HG03025 (cell line): ENCODE data around the gene ERCC3.
"Not testable (repeated sequence)": the region's sequence is repeated elsewhere in the genome, so short reads cannot be mapped to it uniquely, and the experiment has no call there.

Experiments used
- ATAC-seq: cut with Tn5 transposase; IDR thresholded peaks from one replicate; pipeline ENCODE4 v1.9.1; 2021; ENCODE audit warnings: mild to moderate bottlenecking, moderate library complexity; ENCODE audit not compliant: unreplicated experiment, low FRiP score

Gene ERCC3

GRCh38 chr2:127280693-127281092 is 13.3 kb downstream of the ERCC3 start:
- no peak for ATAC-seq

- no peak for ATAC-seq
Measured at GRCh38 chr2:127279781-127280180, 14.2 kb downstream of the ERCC3 start.

GRCh38 chr2:127278959-127279358 is 15.0 kb downstream of the ERCC3 start:
- ATAC-seq: no peak

GRCh38 chr2:127277028-127277427 is 16.9 kb downstream of the ERCC3 start:
- ATAC-seq: peak; percentile 69

GRCh38 chr2:127275789-127276188 is 18.2 kb downstream of the ERCC3 start:
- no peak for ATAC-seq

GRCh38 chr2:127275356-127275755 is 18.6 kb downstream of the ERCC3 start:
- ATAC-seq: no peak

GRCh38 chr2:127270663-127271062 is 23.3 kb downstream of the ERCC3 start:
- no peak for ATAC-seq

- ATAC-seq: no peak
Measured at GRCh38 chr2:127261804-127262406, 32.0 kb downstream of the ERCC3 start.

GRCh38 chr2:127259355-127259754 is 34.6 kb downstream of the ERCC3 start:
- ATAC-seq: no peak

- ATAC-seq: no peak
Measured at GRCh38 chr2:127256866-127257265, 37.1 kb downstream of the ERCC3 start.

GRCh38 chr2:127256381-127256780 is 37.6 kb downstream of the ERCC3 start:
- no peak for ATAC-seq

GRCh38 chr2:127255721-127256120 is 38.2 kb downstream of the ERCC3 start:
- no peak for ATAC-seq

- ATAC-seq: no peak
Measured at GRCh38 chr2:127255146-127255545, 38.8 kb downstream of the ERCC3 start.

- no peak for ATAC-seq
Measured at GRCh38 chr2:127254386-127254981, 39.5 kb downstream of the ERCC3 start.

- not testable (repeated sequence) for ATAC-seq
Measured at GRCh38 chr2:127241184-127241583, 52.8 kb downstream of the ERCC3 start.

- ATAC-seq: no peak
Measured at GRCh38 chr2:127239395-127239794, 54.5 kb downstream of the ERCC3 start.

GRCh38 chr2:127237768-127238167 is 56.2 kb downstream of the ERCC3 start:
- ATAC-seq: not testable (repeated sequence)

GRCh38 chr2:127235082-127235702 is 58.8 kb downstream of the ERCC3 start:
- no peak for ATAC-seq

- ATAC-seq: no peak
Measured at GRCh38 chr2:127233710-127234109, 60.2 kb downstream of the ERCC3 start.

GRCh38 chr2:127231130-127231865 is 62.6 kb downstream of the ERCC3 start:
- ATAC-seq: no peak

GRCh38 chr2:127229555-127229954 is 64.4 kb downstream of the ERCC3 start:
- no peak for ATAC-seq
